GM18520 (cell line): ENCODE measurements around the gene GSTP1.
"Not testable (repeated sequence)": the region's sequence is repeated elsewhere in the genome, so short reads cannot be mapped to it uniquely, and the experiment has no call there.

ENCODE experiments used
- ATAC-seq: cut with Tn5 transposase; IDR thresholded peaks from one replicate; pipeline ENCODE4 v1.9.1; 2021; ENCODE audit not compliant: unreplicated experiment

Gene GSTP1

DNA sequence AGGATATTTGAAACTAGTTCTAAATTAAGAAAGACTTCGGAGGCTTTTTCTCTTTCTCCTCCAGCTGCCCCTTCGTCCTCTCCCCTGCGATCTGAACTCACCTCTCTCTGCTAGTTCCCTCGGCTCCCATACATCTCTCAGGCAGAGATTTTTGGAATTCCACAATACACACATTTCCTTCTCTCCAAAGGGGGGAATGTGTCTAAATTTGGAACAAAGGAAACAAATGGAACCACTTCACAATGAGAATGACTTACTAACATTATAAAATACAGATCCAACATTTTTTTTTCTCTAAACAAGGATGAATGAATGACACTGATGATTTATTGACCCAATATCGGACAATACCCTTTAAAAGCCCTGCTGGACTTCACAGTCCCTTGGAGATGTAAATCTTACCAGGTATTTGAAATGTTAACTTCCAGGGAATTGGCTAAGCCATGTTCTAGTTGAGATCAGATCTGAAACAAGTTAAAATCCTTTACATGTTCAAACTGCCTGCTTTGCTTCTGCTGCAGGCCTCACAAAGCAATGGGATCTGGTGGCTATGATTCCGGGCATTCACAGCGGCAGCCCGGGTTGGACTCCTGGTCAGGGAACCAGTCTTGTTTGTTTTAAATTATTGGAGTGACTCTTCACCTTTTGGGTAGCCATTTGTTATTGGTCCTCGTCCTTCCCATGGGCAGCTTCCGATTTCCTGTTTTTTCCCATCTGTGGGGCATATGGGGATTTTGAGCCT, 20.5 kb upstream of the GSTP1 start:
- ATAC-seq: no peak

DNA sequence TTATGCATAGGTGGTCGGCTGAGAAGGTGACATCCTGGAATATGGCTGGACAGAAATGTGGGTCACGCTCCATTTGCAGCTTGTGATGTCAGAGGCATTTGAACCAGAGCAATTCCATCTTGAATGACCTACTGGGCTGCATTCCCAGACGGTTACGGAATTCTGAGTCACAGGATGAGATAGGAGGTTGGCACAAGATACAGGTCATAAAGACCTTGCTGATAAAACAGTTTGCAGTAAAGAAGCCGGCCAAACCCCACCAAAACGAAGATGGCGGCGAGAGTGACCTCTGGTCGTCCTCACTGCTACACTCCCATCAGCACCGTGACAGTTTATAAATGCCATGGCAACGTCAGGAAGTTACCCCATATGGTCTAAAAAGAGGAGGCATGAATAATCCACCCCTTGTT, 19.9 kb upstream of the GSTP1 start:
- not testable (repeated sequence) for ATAC-seq

DNA sequence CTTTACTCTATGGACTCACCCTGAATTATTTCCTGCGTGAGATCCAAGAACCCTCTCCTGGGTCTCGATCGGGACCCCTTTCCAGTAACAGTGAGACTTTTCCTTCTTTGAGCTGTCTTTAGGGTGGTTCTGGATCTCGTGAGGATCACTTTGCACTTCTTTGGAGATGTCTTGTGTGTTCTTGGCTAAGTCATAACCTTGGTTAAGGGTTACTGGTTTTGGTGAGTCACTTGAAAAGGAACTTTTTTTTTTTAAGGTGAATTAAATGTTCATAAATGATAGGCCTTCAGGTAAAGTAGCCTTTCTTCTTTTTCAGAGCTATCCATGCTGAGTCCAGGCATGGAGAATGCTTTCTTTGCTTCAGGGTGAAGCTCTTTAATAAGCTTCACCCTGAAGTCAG, 19.4 kb upstream of the GSTP1 start:
- no peak for ATAC-seq

DNA sequence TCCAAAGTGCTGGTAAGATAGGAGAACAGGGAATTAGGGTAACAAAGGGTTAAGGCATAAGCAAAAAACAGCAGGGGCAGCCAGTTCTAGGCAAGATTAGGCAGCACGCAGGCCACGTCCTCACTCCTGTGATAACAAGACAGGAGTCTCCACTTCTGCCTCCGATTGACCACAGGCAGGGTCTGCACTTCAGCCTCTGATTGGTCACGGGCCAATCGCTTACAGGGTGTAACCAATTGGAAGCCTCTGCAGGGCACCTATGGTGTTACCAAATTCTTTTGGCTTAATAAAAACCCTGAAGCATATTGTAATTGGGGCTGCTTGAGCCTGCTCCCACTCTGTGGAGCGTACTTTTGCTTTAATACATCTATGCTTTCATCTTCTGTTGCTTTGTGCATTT, 12.2 kb upstream of the GSTP1 start:
- no peak for ATAC-seq

DNA sequence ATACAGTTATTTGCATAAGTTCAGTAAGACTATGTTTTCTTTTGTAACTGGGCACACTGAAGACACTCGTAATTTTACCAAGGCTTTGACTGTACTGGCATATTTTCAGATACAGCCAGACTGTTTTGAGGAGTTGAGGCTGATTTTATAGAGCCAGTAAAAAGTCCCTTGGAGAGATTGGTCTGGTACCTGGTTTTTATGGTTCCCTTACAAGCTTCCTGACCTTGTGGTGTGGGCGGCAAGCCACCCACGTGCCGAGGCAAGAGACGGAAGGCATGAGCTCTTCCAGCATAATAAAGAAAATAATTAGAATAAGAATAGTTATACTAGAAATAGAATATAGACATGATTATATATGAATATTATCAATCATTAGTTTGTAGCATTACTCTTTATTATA, 11.3 kb upstream of the GSTP1 start:
- no peak for ATAC-seq

DNA sequence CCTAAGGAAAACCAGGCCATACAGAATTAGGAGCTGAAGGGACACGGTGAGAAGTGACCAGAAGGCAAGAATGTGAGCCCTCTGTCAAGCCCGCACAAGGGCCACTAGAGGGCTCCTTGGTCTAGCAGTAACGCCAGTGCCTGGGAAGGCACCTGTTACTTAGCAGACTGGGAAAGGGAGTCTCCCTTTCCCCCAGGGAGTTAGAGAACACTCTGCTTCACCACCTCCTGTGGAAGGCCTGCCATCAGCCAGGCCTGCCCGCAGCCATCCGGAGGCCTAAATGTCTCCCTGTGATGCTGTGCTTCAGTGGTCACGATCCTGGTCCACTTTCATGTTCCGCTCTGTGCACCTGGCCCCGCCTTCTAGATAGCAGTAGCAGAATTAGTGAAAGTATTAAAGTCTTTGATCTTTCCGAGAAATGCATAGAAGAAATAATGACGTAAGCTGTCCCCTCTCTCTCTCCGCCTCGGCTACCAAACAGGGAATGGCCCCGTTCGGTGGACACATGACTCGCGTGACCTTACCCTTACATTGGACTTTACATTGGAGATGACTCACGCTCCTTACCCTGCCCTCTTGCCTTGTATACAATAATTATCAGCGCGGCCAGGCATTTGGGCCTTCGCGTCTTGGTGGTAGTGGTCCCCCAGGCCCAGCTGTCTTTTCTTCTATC, 10.7 kb upstream of the GSTP1 start:
- ATAC-seq: no peak

DNA sequence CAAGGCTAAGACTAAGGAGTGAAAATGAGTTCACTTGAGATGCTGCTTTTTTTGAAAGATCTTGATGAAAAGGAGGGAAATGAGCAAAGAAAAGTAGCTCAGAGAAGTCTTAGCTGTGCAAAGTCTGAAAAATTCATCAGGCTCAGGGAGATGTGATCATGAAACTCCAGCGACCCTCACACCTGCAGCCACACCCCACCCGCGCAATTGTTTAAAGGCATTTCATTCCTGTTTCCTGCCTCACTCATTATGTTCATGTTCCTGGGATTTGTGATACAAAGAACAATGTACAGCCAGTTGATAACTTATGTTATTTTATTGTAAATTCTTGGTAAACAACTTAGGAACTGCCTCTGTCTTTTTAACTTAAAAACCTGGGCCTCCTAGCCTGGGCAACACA, 8.7 kb upstream of the GSTP1 start:
- no peak for ATAC-seq

DNA sequence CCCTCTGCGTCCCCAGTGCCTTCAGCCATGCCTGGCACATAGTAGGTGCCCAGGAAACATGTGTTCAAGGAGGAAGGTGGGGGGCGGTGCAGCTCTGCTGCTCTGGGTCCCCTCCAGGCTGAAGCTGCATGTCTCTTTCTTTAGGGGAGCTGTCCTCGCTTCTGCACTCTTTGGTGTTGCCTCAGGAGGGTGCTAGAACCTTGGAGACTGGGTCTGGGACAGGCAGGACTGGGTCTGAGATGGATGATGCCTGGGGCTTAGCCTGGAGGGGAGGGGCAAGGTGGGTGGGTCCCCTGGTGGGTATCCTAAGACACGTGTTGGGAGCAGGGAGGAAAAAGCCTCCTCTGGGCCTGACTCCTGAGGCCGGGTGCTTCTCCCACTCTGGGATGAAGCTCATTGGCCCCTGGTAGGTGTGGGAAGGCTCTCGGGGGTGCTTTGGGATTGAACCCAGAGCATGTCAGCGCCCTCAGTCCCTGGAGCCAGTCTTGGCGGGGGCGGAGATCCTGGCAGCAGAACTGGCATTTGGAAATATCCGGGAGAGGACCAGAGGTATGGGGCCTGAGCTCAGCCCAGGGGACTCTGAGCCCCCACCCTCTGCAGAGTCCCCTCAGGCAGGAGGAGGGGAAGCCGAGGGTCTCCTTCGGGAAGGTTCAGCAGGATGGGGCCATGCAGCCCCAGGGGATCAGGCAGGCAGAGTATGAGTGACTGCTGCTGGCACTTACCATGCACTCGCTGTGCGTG, 6.7 kb upstream of the GSTP1 start:
- no peak for ATAC-seq

DNA sequence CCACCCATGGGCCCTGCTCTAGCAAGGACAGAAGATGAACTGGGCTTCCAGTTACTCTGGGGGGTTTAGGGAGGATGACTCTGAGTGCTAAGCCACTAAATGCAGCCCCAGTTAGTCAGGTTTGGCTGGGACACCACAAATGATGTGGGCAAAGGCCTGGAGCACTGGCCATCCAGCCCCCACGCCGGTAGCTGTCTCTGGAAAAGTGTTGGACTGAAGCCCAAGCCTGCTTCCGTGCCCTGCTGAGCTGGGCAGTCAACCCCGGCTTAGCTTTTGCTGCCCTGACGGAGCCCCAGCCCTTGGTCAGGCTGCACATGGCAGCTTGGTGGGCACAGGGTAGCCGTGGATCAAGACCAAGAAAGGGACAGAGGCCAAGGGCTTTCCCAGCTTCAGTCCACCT, 5.7 kb upstream of the GSTP1 start:
- no peak for ATAC-seq

DNA sequence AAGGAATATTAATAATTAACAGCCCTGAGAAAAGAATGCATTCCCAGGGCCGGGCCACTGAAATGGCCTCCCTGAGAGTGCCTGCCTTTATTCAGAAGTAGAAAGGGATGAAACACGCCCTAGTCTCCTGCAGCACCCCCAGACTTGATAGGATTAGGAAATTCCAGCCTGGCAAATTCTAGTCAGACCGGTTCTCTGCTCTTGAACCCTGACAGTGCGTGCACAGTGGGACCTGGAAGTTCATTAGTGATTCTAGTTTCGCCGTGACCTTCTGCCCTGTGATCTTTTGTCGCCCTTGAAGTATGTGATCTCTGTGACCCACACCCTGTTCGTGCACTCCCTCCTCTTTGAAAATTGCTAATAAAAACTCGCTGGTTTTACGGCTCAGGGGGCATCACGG, 2.1 kb upstream of the GSTP1 start:
- ATAC-seq: no peak

DNA sequence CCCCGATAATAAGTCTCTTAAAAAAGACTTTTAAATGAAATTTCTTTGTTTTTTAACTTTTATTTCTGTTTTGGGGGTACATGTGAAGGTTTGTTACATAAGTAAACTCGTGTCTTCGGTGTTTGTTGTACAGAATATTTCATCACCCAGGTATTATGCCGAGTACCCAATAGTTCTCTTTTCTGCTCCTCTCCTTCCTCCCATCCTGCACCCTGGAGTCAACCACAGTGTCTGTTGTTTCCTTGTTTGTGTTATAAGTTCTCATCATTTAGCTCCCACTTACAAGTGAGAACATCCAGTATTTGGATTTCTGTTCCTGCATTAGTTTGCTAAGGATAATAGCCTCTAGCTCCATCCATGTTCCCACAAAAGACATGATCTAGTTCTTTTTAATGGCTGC, 1.6 kb upstream of the GSTP1 start:
- ATAC-seq: no peak

DNA sequence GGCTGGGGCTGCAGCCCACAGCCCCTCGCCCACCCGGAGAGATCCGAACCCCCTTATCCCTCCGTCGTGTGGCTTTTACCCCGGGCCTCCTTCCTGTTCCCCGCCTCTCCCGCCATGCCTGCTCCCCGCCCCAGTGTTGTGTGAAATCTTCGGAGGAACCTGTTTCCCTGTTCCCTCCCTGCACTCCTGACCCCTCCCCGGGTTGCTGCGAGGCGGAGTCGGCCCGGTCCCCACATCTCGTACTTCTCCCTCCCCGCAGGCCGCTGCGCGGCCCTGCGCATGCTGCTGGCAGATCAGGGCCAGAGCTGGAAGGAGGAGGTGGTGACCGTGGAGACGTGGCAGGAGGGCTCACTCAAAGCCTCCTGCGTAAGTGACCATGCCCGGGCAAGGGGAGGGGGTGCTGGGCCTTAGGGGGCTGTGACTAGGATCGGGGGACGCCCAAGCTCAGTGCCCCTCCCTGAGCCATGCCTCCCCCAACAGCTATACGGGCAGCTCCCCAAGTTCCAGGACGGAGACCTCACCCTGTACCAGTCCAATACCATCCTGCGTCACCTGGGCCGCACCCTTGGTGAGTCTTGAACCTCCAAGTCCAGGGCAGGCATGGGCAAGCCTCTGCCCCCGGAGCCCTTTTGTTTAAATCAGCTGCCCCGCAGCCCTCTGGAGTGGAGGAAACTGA, 731 bp downstream of the GSTP1 start:
- ATAC-seq: no peak

DNA sequence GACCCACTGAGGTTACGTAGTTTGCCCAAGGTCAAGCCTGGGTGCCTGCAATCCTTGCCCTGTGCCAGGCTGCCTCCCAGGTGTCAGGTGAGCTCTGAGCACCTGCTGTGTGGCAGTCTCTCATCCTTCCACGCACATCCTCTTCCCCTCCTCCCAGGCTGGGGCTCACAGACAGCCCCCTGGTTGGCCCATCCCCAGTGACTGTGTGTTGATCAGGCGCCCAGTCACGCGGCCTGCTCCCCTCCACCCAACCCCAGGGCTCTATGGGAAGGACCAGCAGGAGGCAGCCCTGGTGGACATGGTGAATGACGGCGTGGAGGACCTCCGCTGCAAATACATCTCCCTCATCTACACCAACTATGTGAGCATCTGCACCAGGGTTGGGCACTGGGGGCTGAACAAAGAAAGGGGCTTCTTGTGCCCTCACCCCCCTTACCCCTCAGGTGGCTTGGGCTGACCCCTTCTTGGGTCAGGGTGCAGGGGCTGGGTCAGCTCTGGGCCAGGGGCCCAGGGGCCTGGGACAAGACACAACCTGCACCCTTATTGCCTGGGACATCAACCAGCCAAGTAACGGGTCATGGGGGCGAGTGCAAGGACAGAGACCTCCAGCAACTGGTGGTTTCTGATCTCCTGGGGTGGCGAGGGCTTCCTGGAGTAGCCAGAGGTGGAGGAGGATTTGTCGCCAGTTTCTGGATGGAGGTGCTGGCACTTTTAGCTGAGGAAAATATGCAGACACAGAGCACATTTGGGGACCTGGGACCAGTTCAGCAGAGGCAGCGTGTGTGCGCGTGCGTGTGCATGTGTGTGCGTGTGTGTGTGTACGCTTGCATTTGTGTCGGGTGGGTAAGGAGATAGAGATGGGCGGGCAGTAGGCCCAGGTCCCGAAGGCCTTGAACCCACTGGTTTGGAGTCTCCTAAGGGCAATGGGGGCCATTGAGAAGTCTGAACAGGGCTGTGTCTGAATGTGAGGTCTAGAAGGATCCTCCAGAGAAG, 1.6 kb downstream of the GSTP1 start:
- no peak for ATAC-seq

DNA sequence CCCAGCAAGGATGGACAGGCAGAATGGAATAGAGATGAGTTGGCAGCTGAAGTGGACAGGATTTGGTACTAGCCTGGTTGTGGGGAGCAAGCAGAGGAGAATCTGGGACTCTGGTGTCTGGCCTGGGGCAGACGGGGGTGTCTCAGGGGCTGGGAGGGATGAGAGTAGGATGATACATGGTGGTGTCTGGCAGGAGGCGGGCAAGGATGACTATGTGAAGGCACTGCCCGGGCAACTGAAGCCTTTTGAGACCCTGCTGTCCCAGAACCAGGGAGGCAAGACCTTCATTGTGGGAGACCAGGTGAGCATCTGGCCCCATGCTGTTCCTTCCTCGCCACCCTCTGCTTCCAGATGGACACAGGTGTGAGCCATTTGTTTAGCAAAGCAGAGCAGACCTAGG, 2.3 kb downstream of the GSTP1 start:
- ATAC-seq: no peak

DNA sequence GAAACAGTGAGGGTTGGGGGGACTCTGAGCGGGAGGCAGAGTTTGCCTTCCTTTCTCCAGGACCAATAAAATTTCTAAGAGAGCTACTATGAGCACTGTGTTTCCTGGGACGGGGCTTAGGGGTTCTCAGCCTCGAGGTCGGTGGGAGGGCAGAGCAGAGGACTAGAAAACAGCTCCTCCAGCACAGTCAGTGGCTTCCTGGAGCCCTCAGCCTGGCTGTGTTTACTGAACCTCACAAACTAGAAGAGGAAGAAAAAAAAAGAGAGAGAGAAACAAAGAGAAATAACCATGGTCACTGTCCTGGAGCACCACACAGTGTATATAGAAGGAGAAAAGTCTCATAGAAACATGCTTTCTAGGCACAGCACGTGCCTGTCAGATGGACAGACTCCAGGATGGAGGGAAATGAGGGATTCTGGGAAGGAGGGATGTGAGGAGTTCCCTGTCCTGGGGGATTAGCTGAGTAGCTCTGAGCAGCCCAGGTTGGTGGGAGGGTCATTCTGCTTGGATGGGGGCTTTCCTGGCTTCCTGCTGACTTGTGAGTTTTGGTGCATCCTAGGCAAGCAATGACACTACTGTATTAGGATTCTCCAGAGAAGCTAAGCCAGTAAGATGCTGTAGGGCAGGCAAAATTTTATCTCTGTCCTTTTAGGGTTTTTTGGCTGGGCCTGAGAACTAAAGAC, 3.1 kb downstream of the GSTP1 start:
- no peak for ATAC-seq

DNA sequence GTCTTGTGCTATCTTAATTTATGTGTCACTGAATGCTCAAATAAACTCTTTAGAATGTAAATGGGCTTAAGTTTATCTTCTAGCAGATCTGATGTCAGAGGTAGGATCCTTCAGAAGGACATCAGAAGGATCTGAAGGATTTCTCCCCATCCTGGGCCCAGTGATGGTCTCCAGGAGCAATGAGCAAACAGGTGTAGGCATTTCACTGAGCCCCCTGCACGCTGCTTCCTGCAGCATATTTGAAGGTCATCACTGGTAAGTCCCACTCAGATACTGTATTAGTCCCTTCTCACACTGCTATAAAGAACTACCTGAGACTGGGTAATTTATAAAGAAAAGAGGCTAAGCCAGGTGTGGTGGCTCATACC, 4.5 kb downstream of the GSTP1 start:
- peak; percentile 18 for ATAC-seq

DNA sequence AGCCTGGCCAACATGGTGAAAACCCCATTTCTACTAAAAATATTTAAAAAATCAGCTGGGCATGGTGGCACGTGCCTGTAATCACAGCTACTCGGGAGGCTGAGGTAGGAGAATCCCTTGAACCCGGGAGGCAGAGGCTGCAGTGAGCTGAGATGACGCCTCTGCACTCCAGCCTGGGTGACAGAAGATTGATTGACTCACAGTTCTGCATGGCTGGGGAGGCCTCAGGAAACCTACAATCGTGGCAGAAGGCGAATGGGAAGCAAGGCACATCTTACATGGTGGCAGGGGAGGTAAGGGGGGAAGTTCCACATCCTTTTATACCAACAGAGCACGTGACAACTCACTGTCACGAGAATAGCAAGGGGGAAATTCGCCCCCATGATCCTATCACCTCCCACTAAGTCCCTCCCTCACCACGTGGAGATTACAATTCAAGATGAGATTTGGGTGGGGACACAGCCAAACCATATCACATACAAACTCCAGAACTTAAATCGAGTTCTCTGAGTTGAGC, 5.3 kb downstream of the GSTP1 start:
- not testable (repeated sequence) for ATAC-seq

DNA sequence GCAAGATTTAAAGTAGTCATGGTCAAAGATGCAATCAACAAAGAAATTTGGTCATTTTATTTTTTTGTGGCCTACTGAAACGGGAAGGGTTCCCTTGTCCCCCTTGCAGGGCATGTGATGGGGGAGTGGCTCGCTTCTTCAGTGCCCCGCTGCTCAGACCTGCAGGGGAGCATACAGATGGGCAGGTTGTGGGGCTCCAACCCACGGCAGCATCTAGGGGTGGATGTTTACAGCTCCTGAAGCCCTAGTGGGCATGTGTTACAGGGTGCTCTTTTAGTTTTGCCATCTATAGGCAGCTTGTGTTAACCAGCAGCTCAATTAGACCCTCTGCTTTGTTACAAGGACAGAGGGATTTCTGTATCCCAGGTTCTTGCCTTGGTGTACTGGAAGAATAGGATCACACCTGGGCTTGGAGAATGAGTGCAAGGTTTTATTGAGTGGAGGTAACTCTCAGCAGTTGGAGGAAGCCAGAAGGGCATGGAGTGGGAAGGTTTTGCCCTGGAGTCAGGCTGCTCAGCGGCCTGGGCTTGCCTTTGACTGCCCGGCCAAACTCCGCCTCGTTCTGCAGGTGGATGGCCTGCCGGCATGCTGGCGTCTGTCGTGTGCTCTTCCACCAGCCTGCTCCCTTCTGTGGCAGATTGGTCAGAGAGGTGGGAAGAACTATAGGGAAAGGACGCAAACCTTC, 9.4 kb downstream of the GSTP1 start:
- no peak for ATAC-seq

DNA sequence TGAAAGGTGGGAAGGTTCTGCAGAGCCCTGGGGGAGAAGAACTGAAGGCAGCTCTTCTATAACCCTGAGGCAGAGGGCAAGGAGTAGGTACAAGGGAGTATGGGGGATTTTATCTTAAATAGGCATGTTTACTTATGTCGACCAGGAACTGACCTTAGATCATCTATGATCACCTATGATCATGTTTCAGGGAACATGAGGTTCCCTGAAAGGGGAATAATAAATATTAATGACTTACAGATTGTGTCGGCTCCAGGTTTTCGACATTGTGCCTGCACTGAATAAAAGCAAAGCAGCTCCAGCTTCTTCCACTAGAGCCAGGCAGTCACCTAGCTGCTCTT, 9.9 kb downstream of the GSTP1 start:
- no peak for ATAC-seq
